GM21447 (cell line): ENCODE data around the gene CFI.

Source experiments
- ATAC-seq: cut with Tn5 transposase; IDR thresholded peaks from one replicate; pipeline ENCODE4 v1.9.1; 2021; ENCODE audit not compliant: unreplicated experiment

Gene CFI

GRCh38 chr4:109801895-109802319 is at the start of gene CFI:
CFI (minus strand) TSS chr4:109801999; CDS start chr4:109801971, 28 bp downstream.
- ATAC-seq: no peak

DNA sequence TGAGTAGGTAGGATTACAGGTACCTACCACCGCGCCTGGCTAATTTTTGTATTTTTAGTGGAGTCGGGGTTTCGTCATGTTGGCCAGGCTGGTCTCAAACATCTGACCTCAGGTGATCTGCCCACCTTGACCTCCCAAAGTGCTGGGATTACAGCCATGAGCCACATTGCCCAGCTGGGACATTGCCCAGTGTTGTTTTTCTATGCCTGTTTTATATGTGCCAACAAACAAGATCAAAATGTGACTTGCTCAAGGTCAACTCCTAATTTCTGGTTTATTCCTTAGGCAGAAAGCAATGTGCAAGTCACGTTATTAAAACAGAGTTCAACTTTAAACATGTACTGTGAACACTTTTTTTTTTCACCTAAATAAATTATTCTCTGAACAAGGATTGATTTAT is 48.8 kb upstream of the CFI start:
- no peak for ATAC-seq

DNA sequence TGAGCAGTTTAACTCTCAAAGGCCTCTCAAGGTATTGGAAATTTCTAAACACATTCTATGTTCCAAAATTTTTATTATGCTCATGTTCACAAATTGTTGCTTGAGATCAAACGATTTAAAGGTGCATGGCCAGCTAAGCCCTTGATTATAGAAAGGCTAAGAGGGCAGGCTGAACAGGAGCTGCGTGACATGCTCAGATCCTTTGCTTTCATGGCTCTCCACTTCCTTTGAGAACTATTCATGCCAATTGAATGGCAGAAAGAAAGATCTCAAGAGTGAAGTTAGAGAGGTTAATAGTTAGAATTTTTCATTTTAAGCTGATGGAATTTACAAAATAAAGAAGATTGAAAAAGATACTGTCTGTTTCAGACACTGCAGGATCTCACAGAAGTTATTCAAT is 46.7 kb upstream of the CFI start:
- ATAC-seq: no peak

DNA sequence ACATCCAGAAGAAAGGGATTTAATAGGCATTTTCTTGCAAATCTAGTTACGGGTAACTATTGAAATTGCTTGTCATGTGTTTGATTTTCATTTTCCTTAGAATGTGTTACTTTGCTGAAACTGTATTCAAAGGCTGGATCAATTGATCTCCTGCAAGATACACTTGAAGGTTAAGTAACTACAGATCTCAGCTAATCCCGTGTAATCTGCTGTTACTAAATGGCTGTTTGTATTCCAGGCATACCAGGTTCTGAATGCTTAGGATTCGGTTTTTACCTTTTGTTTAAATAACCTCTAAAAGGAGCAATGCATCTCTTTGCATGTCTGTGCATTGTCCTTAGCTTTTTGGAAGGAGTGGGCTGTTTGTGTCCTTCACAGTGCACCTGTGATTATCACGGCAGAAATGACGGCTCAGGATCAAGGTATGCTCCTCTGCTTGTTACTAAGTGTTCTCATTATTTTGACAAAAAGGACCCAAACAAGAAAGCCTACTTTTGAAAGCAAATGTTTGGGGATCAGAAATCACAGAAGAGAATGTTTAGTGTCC is 46.2 kb upstream of the CFI start, which contains the start of gene LRIT3:
TSS of gene LRIT3 (plus strand) at position 212 of the 547 bp plus-strand sequence. CDS start at position 307, 95 bp downstream.
- no peak for ATAC-seq

- ATAC-seq: no peak
Measured at GRCh38 chr4:109846395-109847098, 44.7 kb upstream of the CFI start.

DNA sequence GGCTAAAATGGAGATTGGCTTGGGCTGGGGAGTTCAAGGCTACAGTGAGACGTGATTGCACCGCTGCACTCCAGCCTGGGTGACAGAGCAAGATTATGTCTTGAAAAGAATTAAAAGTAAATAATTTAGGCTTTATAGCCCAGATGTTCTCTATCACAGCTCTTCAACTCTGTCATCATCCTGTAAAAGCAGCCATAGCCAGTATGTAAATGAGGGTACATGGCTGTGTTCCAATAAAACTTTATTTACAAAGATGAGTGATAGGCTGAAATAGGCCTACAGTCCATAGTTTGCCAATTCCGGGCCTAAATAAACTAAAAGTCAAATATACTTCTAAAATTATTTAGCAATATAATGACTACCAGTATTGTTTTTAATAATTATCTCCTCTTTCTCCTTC is 35.2 kb upstream of the CFI start:
- ATAC-seq: no peak

- no peak for ATAC-seq
Measured at GRCh38 chr4:109833756-109834155, 32.0 kb upstream of the CFI start.

DNA sequence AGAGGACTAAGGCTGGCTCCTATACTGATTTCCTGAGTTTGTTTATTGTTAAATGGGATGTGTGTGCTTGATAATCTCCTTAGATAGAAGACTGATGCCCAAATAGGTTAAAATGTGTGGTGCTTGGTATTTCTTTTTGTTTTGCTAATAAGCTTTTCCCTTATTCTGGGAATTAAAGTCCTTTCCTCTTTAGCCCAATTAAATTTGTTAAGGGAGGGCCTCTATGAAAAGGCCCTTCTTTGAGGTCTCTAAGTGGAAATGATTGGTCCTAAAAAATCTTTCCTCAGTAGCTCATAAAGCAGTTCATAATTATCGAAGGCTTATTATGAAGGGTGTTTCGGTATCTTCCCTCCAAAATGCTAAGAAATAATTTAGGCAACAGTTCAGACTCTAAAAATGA is 25.9 kb upstream of the CFI start, which contains the start of gene RRH:
TSS of gene RRH (plus strand) at position 301 of the 400 bp plus-strand sequence. CDS start at position 357, 56 bp downstream.
- no peak for ATAC-seq

GRCh38 chr4:109826719-109827118 is 24.9 kb upstream of the CFI start:
- peak; percentile 72 for ATAC-seq

GRCh38 chr4:109821185-109821584 is 19.4 kb upstream of the CFI start:
- ATAC-seq: no peak

GRCh38 chr4:109820563-109820962 is 18.8 kb upstream of the CFI start:
- ATAC-seq: no peak

- ATAC-seq: no peak
Measured at GRCh38 chr4:109818268-109818667, 16.5 kb upstream of the CFI start.

DNA sequence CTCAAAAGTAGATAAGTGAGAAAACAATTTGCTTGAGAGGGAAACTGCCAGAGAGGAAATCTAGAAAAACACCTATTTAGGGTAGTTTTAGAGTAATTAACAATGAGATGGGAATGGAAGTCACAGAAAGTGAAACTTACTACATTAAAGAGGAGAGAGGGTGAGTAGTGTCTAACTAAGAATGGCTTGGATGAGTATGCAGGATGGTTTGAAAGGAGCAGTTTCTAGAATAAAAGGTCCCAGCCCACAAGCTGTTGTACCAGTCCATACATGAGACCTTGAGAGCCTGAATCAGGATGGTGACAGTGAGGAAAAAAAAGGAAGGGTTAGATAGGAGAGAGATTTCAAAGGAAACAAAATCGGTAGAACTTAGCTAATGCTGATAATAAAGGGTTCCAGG is 15.1 kb upstream of the CFI start:
- ATAC-seq: no peak

DNA sequence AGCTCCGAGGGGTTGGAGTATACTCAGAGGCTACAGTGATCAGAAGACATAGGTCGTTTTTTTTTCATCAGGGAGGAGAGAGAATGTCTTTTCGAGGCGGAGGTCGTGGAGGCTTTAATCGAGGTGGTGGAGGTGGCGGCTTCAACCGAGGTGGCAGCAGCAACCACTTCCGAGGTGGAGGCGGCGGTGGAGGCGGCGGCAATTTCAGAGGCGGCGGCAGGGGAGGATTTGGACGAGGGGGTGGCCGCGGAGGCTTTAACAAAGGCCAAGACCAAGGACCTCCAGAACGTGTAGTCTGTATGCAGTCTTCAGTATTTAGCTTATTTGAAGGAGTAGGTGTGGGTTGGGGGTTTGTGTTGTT is 14.3 kb upstream of the CFI start:
- ATAC-seq: no peak

- peak; percentile 98 for ATAC-seq
Measured at GRCh38 chr4:109815151-109816081, 13.6 kb upstream of the CFI start, which contains the start of gene GAR1. GAR1 (plus strand) TSS chr4:109815762; CDS start chr4:109816165, 403 bp downstream.

- no peak for ATAC-seq
Measured at GRCh38 chr4:109811707-109812106, 9.9 kb upstream of the CFI start.

GRCh38 chr4:109810552-109811387 is 9.0 kb upstream of the CFI start:
- ATAC-seq: no peak

- ATAC-seq: no peak
Measured at GRCh38 chr4:109809655-109810054, 7.9 kb upstream of the CFI start.

DNA sequence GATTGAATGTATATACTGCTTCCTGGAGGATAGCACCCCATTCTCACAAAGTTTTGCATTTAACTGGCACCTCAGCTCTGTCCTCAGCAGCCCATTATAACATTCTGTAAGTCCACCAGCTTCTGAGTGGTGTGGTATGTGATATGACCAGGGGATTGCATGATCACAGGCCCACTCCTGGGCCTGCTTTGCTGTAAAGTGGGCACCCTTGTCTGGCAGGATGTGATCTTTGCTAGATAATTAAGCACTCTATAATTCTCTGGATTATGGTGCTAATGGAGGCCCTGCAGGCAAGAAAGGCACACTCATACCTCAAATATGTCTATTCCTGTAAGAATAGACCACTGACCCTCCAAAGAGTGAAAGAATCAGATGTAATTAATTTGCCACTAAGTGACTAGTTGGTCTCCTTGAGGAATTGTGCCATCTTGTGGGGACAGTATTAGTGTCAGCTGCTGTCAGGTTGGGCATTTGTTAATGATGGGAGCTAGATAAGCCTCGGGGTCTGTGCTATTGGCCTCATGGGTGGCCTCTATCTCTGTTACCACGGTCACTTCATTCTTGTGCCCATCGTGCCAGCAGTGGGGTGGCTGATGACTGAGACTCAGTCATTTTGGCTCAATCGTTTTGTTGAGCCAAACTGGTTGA is 2.2 kb upstream of the CFI start:
- peak; percentile 77 for ATAC-seq
